ENCODE results near the gene ARL3.

DNA sequence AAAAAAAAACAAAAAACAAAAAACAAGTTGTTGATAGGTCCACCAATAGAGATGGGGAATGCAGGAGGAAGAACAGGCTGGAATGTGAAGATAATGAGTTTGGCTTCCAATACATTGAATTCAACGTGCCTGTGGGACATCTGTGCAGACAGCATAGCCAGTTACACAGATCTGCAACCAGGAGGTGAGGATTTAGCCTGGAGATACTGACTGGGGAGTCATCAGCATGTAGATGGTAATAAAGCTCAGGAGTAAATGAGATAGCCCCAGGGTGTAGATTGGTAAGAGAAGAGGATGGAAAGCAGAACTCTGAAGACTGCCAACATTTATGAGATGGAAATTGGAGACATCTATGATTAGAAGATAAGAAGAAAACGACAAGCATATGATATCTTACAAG, 74.7 kb downstream of the ARL3 start:
- TF ChIP-seq, protein P1, sequence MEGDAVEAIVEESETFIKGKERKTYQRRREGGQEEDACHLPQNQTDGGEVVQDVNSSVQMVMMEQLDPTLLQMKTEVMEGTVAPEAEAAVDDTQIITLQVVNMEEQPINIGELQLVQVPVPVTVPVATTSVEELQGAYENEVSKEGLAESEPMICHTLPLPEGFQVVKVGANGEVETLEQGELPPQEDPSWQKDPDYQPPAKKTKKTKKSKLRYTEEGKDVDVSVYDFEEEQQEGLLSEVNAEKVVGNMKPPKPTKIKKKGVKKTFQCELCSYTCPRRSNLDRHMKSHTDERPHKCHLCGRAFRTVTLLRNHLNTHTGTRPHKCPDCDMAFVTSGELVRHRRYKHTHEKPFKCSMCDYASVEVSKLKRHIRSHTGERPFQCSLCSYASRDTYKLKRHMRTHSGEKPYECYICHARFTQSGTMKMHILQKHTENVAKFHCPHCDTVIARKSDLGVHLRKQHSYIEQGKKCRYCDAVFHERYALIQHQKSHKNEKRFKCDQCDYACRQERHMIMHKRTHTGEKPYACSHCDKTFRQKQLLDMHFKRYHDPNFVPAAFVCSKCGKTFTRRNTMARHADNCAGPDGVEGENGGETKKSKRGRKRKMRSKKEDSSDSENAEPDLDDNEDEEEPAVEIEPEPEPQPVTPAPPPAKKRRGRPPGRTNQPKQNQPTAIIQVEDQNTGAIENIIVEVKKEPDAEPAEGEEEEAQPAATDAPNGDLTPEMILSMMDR (IDR thresholded peaks at IDR 0.05 in 8 of 11, conservative IDR thresholded peaks at IDR 0.05 in 3 of 11): no peak
- TF ChIP-seq POLR2A (IDR thresholded peaks at IDR 0.05): no peak
- no peak for TF ChIP-seq POLR2AphosphoS5 (IDR thresholded peaks at IDR 0.05)
